IMR-90 (cell line): ENCODE results near the gene GRK5. TPM values are rescaled to one million over a fixed set of nuclear protein-coding genes. Genes with fewer than 3 reads are reported as not detected.
A peak's percentile ranks its signal among the peaks of the same experiment; 100 is the strongest.

Experiments used
- ATAC-seq: fragments of 200-7000 bp; cut with Tn5 transposase; 2 replicates; pipeline ENCODE4 v1.9.1; 2020; ENCODE audit warnings: low read depth, mild to moderate bottlenecking, moderate library complexity
- BruUV-seq: library from RNA; stranded (reverse); fragments of 400-500 nt; replicated peaks from 2 replicates; lab custom pipeline; 2021; lab: Mats Ljungman, UMichigan
- CTCF ChIA-PET: fragments of 300-600 bp; formaldehyde crosslinking; extraction: SDS; loops from one replicate; lab custom pipeline; 2021; ENCODE audit warnings: antibody characterized with exemption; lab: Yijun Ruan, JAX
- POLR2A ChIA-PET: fragments of 300-600 bp; sonication (Branson Sonifier 250); formaldehyde crosslinking; loops from one replicate; lab custom pipeline; 2022; ENCODE audit warnings: antibody characterized with exemption; ENCODE audit not compliant: unreplicated experiment; lab: Charles Lee
- DNase-seq: peaks from one replicate; pipeline ENCODE4 v3.0.0; 2013
- H2AFZ ChIP-seq: replicated peaks from 2 replicates; pipeline ENCODE3; 2013; ENCODE audit warnings: low read length, mild to moderate bottlenecking; ENCODE audit not compliant: poor library complexity
- H2AK5ac ChIP-seq: 2 replicates; pipeline ENCODE4 v1.6.1; 2013; ENCODE audit warnings: low read depth, low read length, inconsistent platforms
- H2AK9ac ChIP-seq: replicated peaks from 2 replicates; pipeline ENCODE3; 2013; ENCODE audit warnings: mild to moderate bottlenecking, low read depth, low read length, moderate library complexity; ENCODE audit not compliant: poor library complexity
- H2BK120ac ChIP-seq: 2 replicates; pipeline ENCODE4 v1.6.1; 2013; ENCODE audit warnings: low read depth, low read length, inconsistent platforms
- H2BK15ac ChIP-seq: 3 replicates; pipeline ENCODE4 v1.6.1; 2013; ENCODE audit warnings: low read depth, low read length, inconsistent platforms
- H2BK20ac ChIP-seq: 2 replicates; pipeline ENCODE4 v1.6.1; 2013; ENCODE audit warnings: low read depth, mild to moderate bottlenecking, inconsistent platforms, low read length, moderate library complexity
- H2BK5ac ChIP-seq: 2 replicates; pipeline ENCODE4 v1.6.1; 2013; ENCODE audit warnings: mild to moderate bottlenecking, low read depth, low read length, inconsistent platforms; ENCODE audit not compliant: poor library complexity, severe bottlenecking
- H3K14ac ChIP-seq: replicated peaks from 2 replicates; pipeline ENCODE4 v1.6.1; 2013; ENCODE audit warnings: low read depth, low read length, inconsistent platforms
- H3K18ac ChIP-seq: 2 replicates; pipeline ENCODE4 v1.6.1; 2013; ENCODE audit warnings: low read depth, low read length, control low read depth
- H3K23ac ChIP-seq: 2 replicates; pipeline ENCODE4 v1.6.1; 2013; ENCODE audit warnings: low read depth, low read length, inconsistent platforms
- H3K27ac ChIP-seq: 2 replicates; pipeline ENCODE4 v1.5.1; 2013; ENCODE audit warnings: mild to moderate bottlenecking, control low read depth, low read length; ENCODE audit not compliant: insufficient read depth
- H3K27me3 ChIP-seq: 2 replicates; pipeline ENCODE4 v1.6.1; 2013; ENCODE audit warnings: low read length; ENCODE audit not compliant: control insufficient read depth, insufficient read depth
- H3K36me3 ChIP-seq: 2 replicates; pipeline ENCODE4 v1.6.1; 2013; ENCODE audit warnings: low read length, mixed read lengths; ENCODE audit not compliant: control insufficient read depth, insufficient read depth
- H3K4ac ChIP-seq: 2 replicates; pipeline ENCODE4 v1.6.1; 2013; ENCODE audit warnings: low read depth, low read length, inconsistent platforms
- H3K4me1 ChIP-seq: 2 replicates; pipeline ENCODE4 v1.6.1; 2013; ENCODE audit warnings: low read length, mixed read lengths; ENCODE audit not compliant: control insufficient read depth, insufficient read depth
- H3K4me2 ChIP-seq: 2 replicates; pipeline ENCODE4 v1.6.1; 2013; ENCODE audit warnings: low read depth, mild to moderate bottlenecking, control low read depth, low read length, moderate library complexity
- H3K4me3 ChIP-seq: 2 replicates; pipeline ENCODE4 v1.5.1; 2013; ENCODE audit warnings: low read depth, mild to moderate bottlenecking, control low read depth, low read length, moderate library complexity; ENCODE audit not compliant: insufficient read depth
- H3K56ac ChIP-seq: 2 replicates; pipeline ENCODE4 v1.6.1; 2013; ENCODE audit warnings: low read length, inconsistent platforms; ENCODE audit not compliant: insufficient read depth; ENCODE audit errors: extremely low read depth
- H3K79me1 ChIP-seq, 2 experiments: 2 replicates each; pipeline ENCODE4 v1.6.1; 2013; ENCODE audit warnings: low read length in 2 of 2, inconsistent platforms in 1 of 2, low read depth in 1 of 2
- H3K9ac ChIP-seq: 2 replicates; pipeline ENCODE4 v1.6.1; 2013; ENCODE audit warnings: low read depth, low read length, control low read depth
- H3K9me1 ChIP-seq: 2 replicates; pipeline ENCODE4 v1.6.1; 2013; ENCODE audit warnings: low read length, inconsistent platforms; ENCODE audit not compliant: insufficient read depth
- H3K9me3 ChIP-seq: 2 replicates; pipeline ENCODE4 v1.6.1; 2013; ENCODE audit warnings: low read length; ENCODE audit not compliant: control insufficient read depth, insufficient read depth
- H4K20me1 ChIP-seq: 2 replicates; pipeline ENCODE4 v1.6.1; 2013; ENCODE audit warnings: low read length, inconsistent platforms; ENCODE audit not compliant: insufficient read depth
- H4K5ac ChIP-seq: 2 replicates; pipeline ENCODE4 v1.6.1; 2013; ENCODE audit warnings: mild to moderate bottlenecking, low read depth, low read length, control low read depth
- H4K8ac ChIP-seq, 2 experiments: 2 replicates each; pipeline ENCODE4 v1.6.1; 2013; ENCODE audit warnings: low read depth in 2 of 2, low read length in 2 of 2, control low read depth in 1 of 2, inconsistent platforms in 1 of 2
- H4K91ac ChIP-seq: 2 replicates; pipeline ENCODE4 v1.6.1; 2013; ENCODE audit warnings: low read depth, low read length, inconsistent platforms; ENCODE audit not compliant: insufficient read depth
- BHLHE40 ChIP-seq: fragments of 150-350 bp; IDR thresholded peaks from 2 replicates; pipeline ENCODE4 v1.6.1; 2016; ENCODE audit warnings: mild to moderate bottlenecking, low read depth, low read length
- CEBPB ChIP-seq: IDR thresholded peaks from 2 replicates; pipeline ENCODE4 v1.6.1; 2012; ENCODE audit warnings: low read depth, low read length, improper control_type of control experiment
- CHD1 ChIP-seq: IDR thresholded peaks from 2 replicates; pipeline ENCODE4 v1.6.1; 2012; ENCODE audit warnings: low read depth, low read length, improper control_type of control experiment
- CTCF ChIP-seq: conservative IDR thresholded peaks from 2 replicates; pipeline ENCODE4 v1.5.1; 2012; ENCODE audit warnings: mild to moderate bottlenecking, low read depth, low read length, improper control_type of control experiment
- FOS ChIP-seq: fragments of 150-350 bp; IDR thresholded peaks from 2 replicates; pipeline ENCODE4 v1.6.1; 2016; ENCODE audit warnings: low read depth, low read length
- MAFK ChIP-seq: IDR thresholded peaks from 2 replicates; pipeline ENCODE4 v1.6.1; 2012; ENCODE audit warnings: low read depth, low read length, improper control_type of control experiment
- NFE2L2 ChIP-seq: fragments of 150-350 bp; IDR thresholded peaks from 2 replicates; pipeline ENCODE4 v1.6.1; 2016; ENCODE audit warnings: low read depth, mild to moderate bottlenecking, low read length
- POLR2A ChIP-seq: IDR thresholded peaks from 2 replicates; pipeline ENCODE4 v1.6.1; 2012; ENCODE audit warnings: mild to moderate bottlenecking, low read depth, low read length
- RAD21 ChIP-seq: IDR thresholded peaks from 2 replicates; pipeline ENCODE4 v1.6.1; 2012; ENCODE audit warnings: low read length, improper control_type of control experiment
- RCOR1 ChIP-seq: IDR thresholded peaks from 2 replicates; pipeline ENCODE4 v1.6.1; 2012; ENCODE audit warnings: mild to moderate bottlenecking, low read length, improper control_type of control experiment; ENCODE audit not compliant: insufficient replicate concordance
- RFX5 ChIP-seq: IDR thresholded peaks from 2 replicates; pipeline ENCODE4 v1.8.0; 2012; ENCODE audit warnings: low read depth, mild to moderate bottlenecking, low read length, moderate library complexity
- SMC3 ChIP-seq: fragments of 150-350 bp; IDR thresholded peaks from 2 replicates; pipeline ENCODE4 v1.6.1; 2016; ENCODE audit warnings: low read depth, mild to moderate bottlenecking, antibody characterized with exemption, low read length, moderate library complexity
- USF2 ChIP-seq: fragments of 150-350 bp; IDR thresholded peaks from 2 replicates; pipeline ENCODE4 v1.6.1; 2017; ENCODE audit warnings: mild to moderate bottlenecking, antibody characterized with exemption, low read length, low read depth
- WGBS, 2 experiments: methylation state at CpG; one replicate each; pipeline versions ENCODE4 v1.1.5 to v1.1.7; 2013; ENCODE audit warnings: missing lambda C conversion rate in 2 of 2; ENCODE audit not compliant: insufficient read length in 1 of 2; ENCODE audit errors: extremely low coverage in 2 of 2; 5-methylcytosine and 5-hydroxymethylcytosine counted together
- dilution Hi-C: fragments of 300-500 bp; cut with HindIII; formaldehyde crosslinking; loops from one replicate; pipeline ENCODE4 v1.14.3; 2018; ENCODE audit warnings: low sequenced_read_pairs; ENCODE audit not compliant: unreplicated experiment
- in situ Hi-C: fragments of 300-500 bp; cut with MboI; formaldehyde crosslinking; loops from 3 replicates; pipeline ENCODE4 v1.14.3; 2019; ENCODE audit warnings: low sequenced_read_pairs, inconsistent platforms, mixed read lengths
- intact Hi-C: fragments of 100-400 bp; cut with micrococcal nuclease; formaldehyde crosslinking; loops from 2 replicates; pipeline ENCODE4 v1.10.0; 2022
- polyA plus RNA-seq, 3 experiments: library from polyadenylated mRNA; depleted of rRNA; stranded (reverse); fragments of >200 nt; gene quantifications; 2 replicates each; pipeline ENCODE4 v1.2.3, GENCODE V29; 2012; ENCODE audit warnings: low replicate concordance in 1 of 3
- total RNA-seq: library from RNA; depleted of rRNA; stranded (reverse); fragments of >200 nt; gene quantifications from 2 replicates; pipeline ENCODE4 v1.2.3, GENCODE V29; 2012

The GRK5 gene
- total and polyA plus RNA-seq, 2 of the 4 experiments (the other 2 are of a cell fraction) = 12.9 to 16.3 TPM

- Histone ChIP-seq H2BK120ac (no peak overlapping the region), H2AFZ (no peak overlapping the region), H3K23ac (no peak overlapping the region), H2BK20ac (no peak overlapping the region), H2AK9ac (no peak overlapping the region), H2AK5ac (no peak overlapping the region), H3K9me3 (no peaks in the 10 kb centered on the region), H2BK5ac (no peak overlapping the region), H4K8ac (no peak overlapping the region), H3K9me1 (peaks cover 19% of the 10 kb centered on the region), H3K4me3 (no peak overlapping the region), H4K20me1 (peaks cover 33% of the 10 kb centered on the region), H3K14ac (no peak overlapping the region), H3K4ac (no peak overlapping the region), H3K79me1 (peaks cover 28 to 37% of the 10 kb centered on the region in 2 experiments; a peak in 3 of 4 replicates), H2BK15ac (no peak overlapping the region), H3K27ac (no peak overlapping the region), H4K5ac (no peak overlapping the region), H3K9ac (no peak overlapping the region), H3K36me3 (peaks cover 90% of the 10 kb centered on the region), H3K18ac (no peak overlapping the region), H3K27me3 (no peaks in the 10 kb centered on the region), H3K4me1 (no peaks in the 10 kb centered on the region; the same call in 1 of the 2 replicates), H3K56ac (no peak overlapping the region), H4K91ac (no peak overlapping the region), H3K4me2 (no peak overlapping the region)
- WGBS, 2 experiments = 83% methylated on average over 6 of the region's 14 CpGs; no CpG with 5 or more reads in 1 of the 2 experiments
- POLR2A ChIA-PET = no interaction called here
- TF ChIP-seq POLR2A (no peak), NFE2L2 (no peak), RCOR1 (no peak), CTCF (no peak), BHLHE40 (no peak), CHD1 (no peak), RAD21 (no peak), USF2 (no peak), CEBPB (no peak), FOS (no peak), MAFK (no peak), SMC3 (no peak), RFX5 (no peak)
- dilution Hi-C loops (no loop called here), intact Hi-C loops (no loop called here), in situ Hi-C loops (no loop called here)
- no TSS peak for BruUV-seq
- ATAC-seq (no peak; the same call in 1 of the 2 replicates), DNase-seq (peak; percentile 40)
- CTCF ChIA-PET = no interaction called here
These were observed 221.4 kb downstream of the GRK5 start for GRCh38 chr10:119428789-119429188.
